ENCODE measurements around the gene DUSP11.
"Not testable (repeated sequence)": the region's sequence is repeated elsewhere in the genome, so short reads cannot be mapped to it uniquely, and the experiment has no call there.

The DUSP11 gene

GRCh38 chr2:73728711-73729110, 51.2 kb downstream of the DUSP11 start:
- no peak overlapping the region for H3K4me3 ChIP-seq (ENCODE audit: low read length)
- H3K79me2 ChIP-seq (ENCODE audit: low read length): no peaks in the 10 kb centered on the region
- H3K9me2 ChIP-seq (replicated peaks; ENCODE audit: insufficient read depth, low read length): no peaks in the 10 kb centered on the region
- H3K36me3 ChIP-seq (replicated peaks; ENCODE audit: insufficient read depth, low read length): peaks cover 11% of the 10 kb centered on the region
- no peaks in the 10 kb centered on the region for H4K20me1 ChIP-seq (ENCODE audit: insufficient read depth, low read length)
- no peak for DNase-seq
- no peak overlapping the region for H2AFZ ChIP-seq (ENCODE audit: low read length)
- no peaks in the 10 kb centered on the region for H3K27me3 ChIP-seq (replicated peaks; ENCODE audit: insufficient read depth, low read length)
- no peaks in the 10 kb centered on the region for H3F3A ChIP-seq (ENCODE audit: insufficient read depth, low read length)
- H3K4me1 ChIP-seq (ENCODE audit: low read length): no peaks in the 10 kb centered on the region
- H3K9me3 ChIP-seq (replicated peaks; ENCODE audit: insufficient read depth, low read length): no peaks in the 10 kb centered on the region
- no peak overlapping the region for H3K4me2 ChIP-seq (ENCODE audit: low read depth, low read length)
- TF ChIP-seq EZH2phosphoT487 (IDR thresholded peaks at IDR 0.05; ENCODE audit: low read length) (no peak), EZH2 (optimal IDR thresholded peaks at IDR 0.05; ENCODE audit: low read depth, low read length) (no peak)
- TF ChIP-seq, protein P1, sequence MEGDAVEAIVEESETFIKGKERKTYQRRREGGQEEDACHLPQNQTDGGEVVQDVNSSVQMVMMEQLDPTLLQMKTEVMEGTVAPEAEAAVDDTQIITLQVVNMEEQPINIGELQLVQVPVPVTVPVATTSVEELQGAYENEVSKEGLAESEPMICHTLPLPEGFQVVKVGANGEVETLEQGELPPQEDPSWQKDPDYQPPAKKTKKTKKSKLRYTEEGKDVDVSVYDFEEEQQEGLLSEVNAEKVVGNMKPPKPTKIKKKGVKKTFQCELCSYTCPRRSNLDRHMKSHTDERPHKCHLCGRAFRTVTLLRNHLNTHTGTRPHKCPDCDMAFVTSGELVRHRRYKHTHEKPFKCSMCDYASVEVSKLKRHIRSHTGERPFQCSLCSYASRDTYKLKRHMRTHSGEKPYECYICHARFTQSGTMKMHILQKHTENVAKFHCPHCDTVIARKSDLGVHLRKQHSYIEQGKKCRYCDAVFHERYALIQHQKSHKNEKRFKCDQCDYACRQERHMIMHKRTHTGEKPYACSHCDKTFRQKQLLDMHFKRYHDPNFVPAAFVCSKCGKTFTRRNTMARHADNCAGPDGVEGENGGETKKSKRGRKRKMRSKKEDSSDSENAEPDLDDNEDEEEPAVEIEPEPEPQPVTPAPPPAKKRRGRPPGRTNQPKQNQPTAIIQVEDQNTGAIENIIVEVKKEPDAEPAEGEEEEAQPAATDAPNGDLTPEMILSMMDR (IDR thresholded peaks at IDR 0.05; ENCODE audit: low read length): no peak
- no peak overlapping the region for H3K9ac ChIP-seq (ENCODE audit: low read length)
- H3K27ac ChIP-seq (ENCODE audit: low read length): no peak overlapping the region

DNA sequence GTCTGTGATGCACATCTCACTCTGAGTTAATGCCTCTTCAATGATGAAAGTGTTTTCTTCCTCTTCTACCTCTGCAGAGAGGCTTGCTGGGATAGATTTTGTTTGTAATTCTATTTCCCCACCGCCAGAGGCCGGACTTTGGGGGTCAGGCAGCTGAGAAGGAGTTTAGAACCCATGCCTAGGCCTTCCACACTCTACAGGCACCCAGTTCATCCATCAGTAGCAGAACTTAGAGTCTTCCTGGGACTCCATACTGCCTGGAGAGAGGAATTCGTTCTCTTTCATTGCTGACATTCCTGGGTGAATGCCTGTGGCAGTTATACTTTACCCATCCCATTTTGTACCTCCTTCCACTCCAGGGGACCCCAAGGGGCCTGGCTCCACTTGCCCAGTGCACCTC, 51.9 kb downstream of the DUSP11 start:
- Histone ChIP-seq H3K9me3 (replicated peaks; ENCODE audit: insufficient read depth, low read length) (no peaks in the 10 kb centered on the region), H3K4me2 (ENCODE audit: low read depth, low read length) (no peak overlapping the region), H3K27me3 (replicated peaks; ENCODE audit: insufficient read depth, low read length) (no peaks in the 10 kb centered on the region), H3K79me2 (ENCODE audit: low read length) (no peaks in the 10 kb centered on the region), H4K20me1 (ENCODE audit: insufficient read depth, low read length) (no peaks in the 10 kb centered on the region), H3K4me3 (ENCODE audit: low read length) (no peak overlapping the region), H3K9me2 (replicated peaks; ENCODE audit: insufficient read depth, low read length) (no peaks in the 10 kb centered on the region), H3K9ac (ENCODE audit: low read length) (no peak overlapping the region), H2AFZ (ENCODE audit: low read length) (no peak overlapping the region), H3K4me1 (ENCODE audit: low read length) (no peaks in the 10 kb centered on the region), H3K36me3 (replicated peaks; ENCODE audit: insufficient read depth, low read length) (peaks cover 11% of the 10 kb centered on the region), H3F3A (ENCODE audit: insufficient read depth, low read length) (no peaks in the 10 kb centered on the region), H3K27ac (ENCODE audit: low read length) (no peak overlapping the region)
- TF ChIP-seq EZH2 (optimal IDR thresholded peaks at IDR 0.05; ENCODE audit: low read depth, low read length) (no peak), EZH2phosphoT487 (IDR thresholded peaks at IDR 0.05; ENCODE audit: low read length) (no peak)
- TF ChIP-seq, protein P1 (IDR thresholded peaks at IDR 0.05; ENCODE audit: low read length): no peak
- DNase-seq: no peak

GRCh38 chr2:73726657-73727056, 53.2 kb downstream of the DUSP11 start:
- not testable (repeated sequence) for H3F3A ChIP-seq (ENCODE audit: insufficient read depth, low read length); H3K9ac ChIP-seq (ENCODE audit: low read length); H3K9me2 ChIP-seq (replicated peaks; ENCODE audit: insufficient read depth, low read length); H3K27ac ChIP-seq (ENCODE audit: low read length); H3K9me3 ChIP-seq (replicated peaks; ENCODE audit: insufficient read depth, low read length); H3K79me2 ChIP-seq (ENCODE audit: low read length); H3K4me2 ChIP-seq (ENCODE audit: low read depth, low read length); H3K36me3 ChIP-seq (replicated peaks; ENCODE audit: insufficient read depth, low read length); H4K20me1 ChIP-seq (ENCODE audit: insufficient read depth, low read length); H3K4me1 ChIP-seq (ENCODE audit: low read length); DNase-seq; H3K27me3 ChIP-seq (replicated peaks; ENCODE audit: insufficient read depth, low read length); H2AFZ ChIP-seq (ENCODE audit: low read length); H3K4me3 ChIP-seq (ENCODE audit: low read length)

GRCh38 chr2:73718851-73719621, 60.9 kb downstream of the DUSP11 start:
- H4K20me1 ChIP-seq (ENCODE audit: insufficient read depth, low read length): no peaks in the 10 kb centered on the region
- no peaks in the 10 kb centered on the region for H3K9me2 ChIP-seq (replicated peaks; ENCODE audit: insufficient read depth, low read length)
- H3K36me3 ChIP-seq (replicated peaks; ENCODE audit: insufficient read depth, low read length): no peaks in the 10 kb centered on the region
- DNase-seq: no peak
- no peak overlapping the region for H3K9ac ChIP-seq (ENCODE audit: low read length)
- TF ChIP-seq EZH2 (optimal IDR thresholded peaks at IDR 0.05; ENCODE audit: low read depth, low read length): no peak
- TF ChIP-seq, protein P1 (IDR thresholded peaks at IDR 0.05; ENCODE audit: low read length): no peak
- no peaks in the 10 kb centered on the region for H3K79me2 ChIP-seq (ENCODE audit: low read length)
- no peaks in the 10 kb centered on the region for H3K9me3 ChIP-seq (replicated peaks; ENCODE audit: insufficient read depth, low read length)
- no peaks in the 10 kb centered on the region for H3F3A ChIP-seq (ENCODE audit: insufficient read depth, low read length)
- H3K4me1 ChIP-seq (ENCODE audit: low read length): no peaks in the 10 kb centered on the region
- H3K27ac ChIP-seq (ENCODE audit: low read length): no peak overlapping the region
- H3K4me3 ChIP-seq (ENCODE audit: low read length): no peak overlapping the region
- no peak overlapping the region for H2AFZ ChIP-seq (ENCODE audit: low read length)
- H3K4me2 ChIP-seq (ENCODE audit: low read depth, low read length): no peak overlapping the region
- no peaks in the 10 kb centered on the region for H3K27me3 ChIP-seq (replicated peaks; ENCODE audit: insufficient read depth, low read length)
